ENCODE results near the gene UBASH3B. TPM values are rescaled to one million over a fixed set of nuclear protein-coding genes. Genes with fewer than 3 reads are reported as not detected.
"Not testable (repeated sequence)": the region's sequence is repeated elsewhere in the genome, so short reads cannot be mapped to it uniquely, and the experiment has no call there.

The UBASH3B gene, protein sequence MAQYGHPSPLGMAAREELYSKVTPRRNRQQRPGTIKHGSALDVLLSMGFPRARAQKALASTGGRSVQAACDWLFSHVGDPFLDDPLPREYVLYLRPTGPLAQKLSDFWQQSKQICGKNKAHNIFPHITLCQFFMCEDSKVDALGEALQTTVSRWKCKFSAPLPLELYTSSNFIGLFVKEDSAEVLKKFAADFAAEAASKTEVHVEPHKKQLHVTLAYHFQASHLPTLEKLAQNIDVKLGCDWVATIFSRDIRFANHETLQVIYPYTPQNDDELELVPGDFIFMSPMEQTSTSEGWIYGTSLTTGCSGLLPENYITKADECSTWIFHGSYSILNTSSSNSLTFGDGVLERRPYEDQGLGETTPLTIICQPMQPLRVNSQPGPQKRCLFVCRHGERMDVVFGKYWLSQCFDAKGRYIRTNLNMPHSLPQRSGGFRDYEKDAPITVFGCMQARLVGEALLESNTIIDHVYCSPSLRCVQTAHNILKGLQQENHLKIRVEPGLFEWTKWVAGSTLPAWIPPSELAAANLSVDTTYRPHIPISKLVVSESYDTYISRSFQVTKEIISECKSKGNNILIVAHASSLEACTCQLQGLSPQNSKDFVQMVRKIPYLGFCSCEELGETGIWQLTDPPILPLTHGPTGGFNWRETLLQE
- total RNA-seq (ENCODE audit: low replicate concordance) = 2.0 and 5.5 TPM in 2 replicates

DNA sequence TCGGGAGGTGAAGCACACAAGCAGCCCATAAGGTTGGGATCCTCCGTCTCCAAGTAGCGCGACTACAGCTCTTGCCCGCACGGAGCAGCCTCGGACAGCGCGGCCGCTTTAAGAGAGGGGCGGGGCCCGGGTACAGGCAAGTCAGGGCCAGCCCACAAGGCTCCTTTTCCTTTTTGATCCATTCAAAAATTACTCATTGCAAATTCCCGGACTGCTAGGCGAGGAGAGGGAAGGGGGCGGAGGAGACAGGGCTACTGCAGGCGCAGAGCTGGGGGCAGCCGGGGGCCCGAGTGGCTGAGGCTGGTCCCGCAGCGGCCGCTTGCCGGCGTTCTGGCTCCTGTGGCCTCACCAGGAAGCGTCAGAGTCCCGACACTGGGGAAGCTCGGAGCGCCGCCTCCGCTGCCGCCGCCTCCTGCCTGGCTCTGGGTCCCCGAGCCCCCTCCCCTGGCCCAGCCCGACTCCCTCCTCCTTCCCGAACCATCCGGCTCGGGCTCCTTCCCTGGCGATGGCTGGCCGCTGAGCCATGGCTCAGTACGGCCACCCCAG, at the start of gene UBASH3B:
TSS of gene UBASH3B (plus strand) at position 196 of the 546 bp plus-strand sequence. CDS start at position 524, 328 bp downstream.
- no peaks in the 10 kb centered on the region for H3K79me2 ChIP-seq (ENCODE audit: low read depth)
- peak within 1 kb of the TSS; percentile 96 for H2AFZ ChIP-seq (replicated peaks)
- peaks cover 60% of the 10 kb centered on the region for H3K27me3 ChIP-seq
- no peaks in the 10 kb centered on the region for H3K9me3 ChIP-seq (ENCODE audit: low read depth)
- H3K27ac ChIP-seq = no peak within 1 kb of the TSS
- H3K4me3 ChIP-seq = peak within 1 kb of the TSS; percentile 86
- H3F3A ChIP-seq (ENCODE audit: low read depth) = peaks cover 21% of the 10 kb centered on the region
- Mint-ChIP-seq H3K27ac (peak within 1 kb of the TSS; percentile 76), H3K4me3 (peak within 1 kb of the TSS; percentile 97), H3K4me1 (peaks cover 30% of the 10 kb centered on the region), H3K36me3 (peaks cover 3% of the 10 kb centered on the region), H3K9me3 (peaks cover 2% of the 10 kb centered on the region), H3K27me3 (ENCODE audit: insufficient read depth, low read depth) (peaks cover 10% of the 10 kb centered on the region)
- TF ChIP-seq EZH2 (IDR thresholded peaks at IDR 0.05) = no peak
- TF ChIP-seq, protein P1, sequence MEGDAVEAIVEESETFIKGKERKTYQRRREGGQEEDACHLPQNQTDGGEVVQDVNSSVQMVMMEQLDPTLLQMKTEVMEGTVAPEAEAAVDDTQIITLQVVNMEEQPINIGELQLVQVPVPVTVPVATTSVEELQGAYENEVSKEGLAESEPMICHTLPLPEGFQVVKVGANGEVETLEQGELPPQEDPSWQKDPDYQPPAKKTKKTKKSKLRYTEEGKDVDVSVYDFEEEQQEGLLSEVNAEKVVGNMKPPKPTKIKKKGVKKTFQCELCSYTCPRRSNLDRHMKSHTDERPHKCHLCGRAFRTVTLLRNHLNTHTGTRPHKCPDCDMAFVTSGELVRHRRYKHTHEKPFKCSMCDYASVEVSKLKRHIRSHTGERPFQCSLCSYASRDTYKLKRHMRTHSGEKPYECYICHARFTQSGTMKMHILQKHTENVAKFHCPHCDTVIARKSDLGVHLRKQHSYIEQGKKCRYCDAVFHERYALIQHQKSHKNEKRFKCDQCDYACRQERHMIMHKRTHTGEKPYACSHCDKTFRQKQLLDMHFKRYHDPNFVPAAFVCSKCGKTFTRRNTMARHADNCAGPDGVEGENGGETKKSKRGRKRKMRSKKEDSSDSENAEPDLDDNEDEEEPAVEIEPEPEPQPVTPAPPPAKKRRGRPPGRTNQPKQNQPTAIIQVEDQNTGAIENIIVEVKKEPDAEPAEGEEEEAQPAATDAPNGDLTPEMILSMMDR (IDR thresholded peaks at IDR 0.05) = peak; percentile 11
- peak within 1 kb of the TSS; percentile 88 for H3K4me2 ChIP-seq
- H3K9ac ChIP-seq = no peak within 1 kb of the TSS
- H3K36me3 ChIP-seq = no peaks in the 10 kb centered on the region
- H3K4me1 ChIP-seq = peaks cover 4% of the 10 kb centered on the region
- H4K20me1 ChIP-seq (ENCODE audit: low read depth) = peaks cover 6% of the 10 kb centered on the region
- peak; percentile 89 for DNase-seq (ENCODE audit: low spot score)

DNA sequence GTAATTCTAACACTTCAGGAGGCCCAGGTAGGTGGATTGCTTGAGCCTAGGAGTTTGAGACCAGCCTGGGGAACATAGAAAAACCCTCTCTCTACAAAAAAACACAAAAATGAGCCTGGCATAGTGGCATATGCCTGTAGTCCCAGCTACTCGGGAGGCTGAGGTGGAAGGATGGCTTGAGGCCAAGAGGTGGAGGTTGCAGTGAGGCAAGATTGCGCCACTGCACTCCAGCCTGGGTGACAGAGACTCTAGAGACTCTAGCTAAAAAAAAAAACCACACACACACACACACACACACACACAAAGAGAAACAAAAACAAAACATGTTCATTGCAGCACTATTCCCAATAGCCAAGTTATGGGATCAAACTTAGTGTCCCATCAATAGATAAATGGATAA, 48.4 kb upstream of the UBASH3B start:
- H2AFZ ChIP-seq (replicated peaks); H3K36me3 ChIP-seq; H3K4me3 Mint-ChIP-seq; H3K27me3 ChIP-seq; H3K36me3 Mint-ChIP-seq; H3K4me2 ChIP-seq; H3K9me3 ChIP-seq (ENCODE audit: low read depth); H3F3A ChIP-seq (ENCODE audit: low read depth); H3K9ac ChIP-seq; H3K27ac Mint-ChIP-seq; H3K27me3 Mint-ChIP-seq (ENCODE audit: insufficient read depth, low read depth); H3K27ac ChIP-seq; H3K4me1 Mint-ChIP-seq; H3K9me3 Mint-ChIP-seq; DNase-seq (ENCODE audit: low spot score); H3K4me1 ChIP-seq; H4K20me1 ChIP-seq (ENCODE audit: low read depth); H3K79me2 ChIP-seq (ENCODE audit: low read depth); H3K4me3 ChIP-seq: not testable (repeated sequence)

DNA sequence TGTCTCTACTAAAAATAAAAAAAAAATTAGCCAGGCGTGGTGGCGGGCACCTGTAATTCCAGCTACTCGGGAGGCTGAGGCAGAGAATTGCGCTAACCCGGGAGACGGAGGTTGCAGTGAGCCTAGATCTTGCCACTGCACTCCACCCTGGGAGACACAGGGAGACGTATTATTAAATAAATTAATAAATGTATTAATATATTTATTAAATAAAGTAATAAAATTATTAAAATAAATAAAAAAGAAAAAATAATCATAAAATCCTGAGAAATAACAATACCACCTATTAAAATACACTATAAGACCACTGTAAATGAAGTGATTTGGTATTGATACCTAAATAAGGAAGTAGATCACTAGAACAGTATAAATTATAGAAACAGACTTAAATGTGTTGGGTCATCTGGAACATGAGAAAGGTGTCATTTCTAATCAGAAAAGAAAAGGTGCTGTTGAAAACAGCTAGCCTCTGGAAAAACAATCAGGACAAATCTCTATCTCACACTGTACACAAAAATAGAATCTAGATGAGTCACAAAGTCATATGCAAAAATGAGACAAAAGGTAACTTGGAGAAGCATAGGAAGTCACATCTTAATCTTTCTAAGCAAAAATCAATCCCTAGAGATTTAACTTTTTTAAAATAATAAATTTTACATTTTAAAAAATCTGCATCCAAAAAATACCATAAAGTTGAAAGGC, 43.2 kb upstream of the UBASH3B start:
- Mint-ChIP-seq H3K4me1 (peaks cover 3% of the 10 kb centered on the region), H3K4me3 (no peak overlapping the region), H3K27me3 (ENCODE audit: insufficient read depth, low read depth) (peaks cover 5% of the 10 kb centered on the region), H3K9me3 (no peaks in the 10 kb centered on the region), H3K27ac (no peak overlapping the region), H3K36me3 (no peaks in the 10 kb centered on the region)
- Histone ChIP-seq H3K9ac (no peak overlapping the region), H3K27me3 (no peaks in the 10 kb centered on the region), H3K27ac (no peak overlapping the region), H3K4me1 (no peaks in the 10 kb centered on the region), H3K4me2 (no peak overlapping the region), H3F3A (ENCODE audit: low read depth) (no peaks in the 10 kb centered on the region), H3K4me3 (no peak overlapping the region), H3K79me2 (ENCODE audit: low read depth) (no peaks in the 10 kb centered on the region), H3K36me3 (no peaks in the 10 kb centered on the region), H2AFZ (replicated peaks) (no peak overlapping the region), H4K20me1 (ENCODE audit: low read depth) (no peaks in the 10 kb centered on the region), H3K9me3 (ENCODE audit: low read depth) (no peaks in the 10 kb centered on the region)
- TF ChIP-seq EZH2phosphoT487 (IDR thresholded peaks at IDR 0.05) (no peak), EZH2 (IDR thresholded peaks at IDR 0.05) (no peak)
- TF ChIP-seq, protein P1 (IDR thresholded peaks at IDR 0.05) = no peak
- no peak for DNase-seq (ENCODE audit: low spot score)

All from neural progenitor cell (in vitro differentiated cells).